ENCODE measurements around the gene CLRN1.

Gene CLRN1

GRCh38 chr3:150978566-150979148, 6.1 kb upstream of the CLRN1 start:
- no peak for TF ChIP-seq CTCF (conservative IDR thresholded peaks at IDR 0.05; ENCODE audit: low read depth, low read length)
- no peak for DNase-seq (ENCODE audit: low read depth)
- no peak overlapping the region for H3K4me3 ChIP-seq (ENCODE audit: low read length)

- no peak for DNase-seq (ENCODE audit: low read depth)
- H3K4me3 ChIP-seq (ENCODE audit: low read length): no peak overlapping the region
- no peak for TF ChIP-seq CTCF (conservative IDR thresholded peaks at IDR 0.05; ENCODE audit: low read depth, low read length)
Observed at GRCh38 chr3:150975992-150976368, 3.5 kb upstream of the CLRN1 start.

DNA sequence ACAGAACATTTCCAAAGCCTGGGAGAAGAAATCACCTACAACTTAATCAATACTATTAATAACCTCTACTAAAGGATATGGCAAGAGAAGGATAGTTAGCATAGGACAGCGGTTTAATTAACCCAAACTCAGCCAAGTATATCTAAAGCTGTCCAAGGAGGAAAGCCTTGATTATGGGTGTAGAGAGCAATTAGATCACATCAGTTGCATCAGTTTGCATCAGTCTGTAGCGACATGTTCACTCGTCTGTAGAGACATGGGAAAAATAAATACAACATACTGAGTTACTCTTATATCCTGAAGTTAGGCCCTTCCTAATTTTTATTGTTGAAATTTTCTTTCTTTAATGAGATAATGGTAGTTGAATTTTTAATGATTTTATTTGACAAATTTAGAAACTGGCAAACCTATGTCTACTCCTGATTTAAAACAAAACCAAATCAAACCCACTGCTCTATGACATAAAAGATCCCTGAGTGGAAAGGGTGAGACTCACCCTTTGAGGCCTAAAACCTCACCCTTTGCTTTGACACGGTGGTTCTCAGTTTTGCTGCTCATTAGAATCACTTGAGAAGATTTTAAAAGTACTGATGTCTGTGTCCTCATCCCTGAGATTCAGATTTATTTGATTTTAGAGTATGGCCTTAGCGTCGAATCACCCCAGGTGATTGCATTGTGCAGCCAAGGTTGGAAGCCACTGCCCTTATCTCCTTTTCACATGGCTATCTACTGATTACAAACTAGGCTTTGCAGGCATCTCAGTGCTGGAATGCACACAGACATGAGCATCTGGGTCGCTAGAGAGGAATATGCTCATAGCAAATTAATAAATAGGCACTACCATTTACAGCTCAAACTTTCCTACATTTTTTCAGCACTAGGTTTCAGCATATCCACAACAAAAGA, 2.8 kb upstream of the CLRN1 start:
- H3K4me3 ChIP-seq (ENCODE audit: low read length): no peak overlapping the region
- DNase-seq (ENCODE audit: low read depth): no peak
- TF ChIP-seq CTCF (conservative IDR thresholded peaks at IDR 0.05; ENCODE audit: low read depth, low read length): no peak

DNA sequence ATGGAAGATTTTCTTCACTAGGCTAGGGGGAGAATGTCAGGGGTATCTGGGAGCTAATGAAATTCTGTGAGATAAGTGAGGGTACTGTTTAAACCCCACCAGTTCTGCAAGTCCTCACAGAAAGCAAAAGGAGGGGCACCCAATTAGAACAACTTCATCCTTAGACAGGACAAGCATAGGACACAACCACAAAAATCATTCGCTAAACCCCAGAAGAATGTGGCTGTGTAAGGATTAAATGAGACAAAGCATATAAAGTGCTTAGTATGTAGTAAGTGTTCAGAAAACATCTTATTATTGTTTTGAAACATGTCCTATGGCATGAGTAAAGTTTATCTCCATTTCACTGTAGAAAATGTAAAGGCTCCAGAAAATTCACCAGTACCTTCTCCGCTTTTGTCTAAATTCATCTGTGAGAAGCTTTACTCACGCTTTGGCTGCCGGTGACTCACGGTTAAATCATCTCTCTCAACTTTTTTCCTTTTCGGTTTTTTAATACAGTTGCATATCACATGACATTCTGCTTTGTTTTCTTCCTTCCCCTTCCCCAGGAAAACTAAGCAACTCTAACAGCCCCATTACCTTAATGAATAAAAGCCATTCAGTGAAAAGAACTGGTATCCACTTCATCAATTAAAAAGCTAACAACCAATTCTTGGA, 1.7 kb downstream of the CLRN1 start:
- peak overlapping the region; percentile 7 for H3K4me3 ChIP-seq (ENCODE audit: low read length)
- peak; percentile 61 for DNase-seq (ENCODE audit: low read depth)
- TF ChIP-seq CTCF (conservative IDR thresholded peaks at IDR 0.05; ENCODE audit: low read depth, low read length): no peak

- H3K4me3 ChIP-seq (ENCODE audit: low read length): no peak overlapping the region
- DNase-seq (ENCODE audit: low read depth): peak; percentile 65
- TF ChIP-seq CTCF (conservative IDR thresholded peaks at IDR 0.05; ENCODE audit: low read depth, low read length): no peak
Observed at GRCh38 chr3:150968341-150969035, 4.0 kb downstream of the CLRN1 start.

DNA sequence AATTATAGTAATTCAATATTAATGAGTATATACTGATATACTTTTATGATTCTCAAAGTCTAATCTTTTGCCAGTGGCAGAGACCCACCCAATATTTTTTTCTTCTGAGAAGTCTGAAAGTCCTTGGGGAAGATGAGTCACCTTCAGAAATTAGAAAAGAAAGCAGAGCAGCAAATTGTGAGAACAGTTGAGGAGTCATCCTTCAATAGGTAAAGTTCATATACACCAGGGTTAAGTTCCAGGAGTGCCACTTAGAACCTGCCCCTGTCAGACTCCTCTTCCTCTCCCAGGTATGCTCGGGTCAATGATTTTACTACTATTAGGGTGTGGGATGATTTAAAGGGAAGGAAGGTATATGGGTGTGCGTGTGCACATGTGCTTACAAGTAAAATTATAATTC, 7.1 kb downstream of the CLRN1 start:
- no peak overlapping the region for H3K4me3 ChIP-seq (ENCODE audit: low read length)
- DNase-seq (ENCODE audit: low read depth): no peak
- TF ChIP-seq CTCF (conservative IDR thresholded peaks at IDR 0.05; ENCODE audit: low read depth, low read length): no peak

Measured in retinal pigment epithelial cell (primary cell).